GM18511 (cell line): ENCODE measurements around the gene PALM2AKAP2.

Source experiments
- ATAC-seq: cut with Tn5 transposase; IDR thresholded peaks from one replicate; pipeline ENCODE4 v1.9.1; 2021; ENCODE audit warnings: mild to moderate bottlenecking, moderate library complexity; ENCODE audit not compliant: unreplicated experiment

PALM2AKAP2 gene

GRCh38 chr9:109771087-109771486, 8.9 kb upstream of the PALM2AKAP2 start:
- no peak for ATAC-seq

- ATAC-seq = no peak
These were observed 8.0 kb upstream of the PALM2AKAP2 start for GRCh38 chr9:109771796-109772531.

GRCh38 chr9:109775516-109775915, 4.5 kb upstream of the PALM2AKAP2 start:
- ATAC-seq = no peak

- ATAC-seq = no peak
These were observed 3.6 kb upstream of the PALM2AKAP2 start for GRCh38 chr9:109776391-109776790.

GRCh38 chr9:109780453-109781033, 545 bp downstream of the PALM2AKAP2 start:
- no peak for ATAC-seq

GRCh38 chr9:109781086-109781485, 1.1 kb downstream of the PALM2AKAP2 start:
- ATAC-seq = no peak

- ATAC-seq = no peak
These were observed 1.7 kb downstream of the PALM2AKAP2 start for GRCh38 chr9:109781541-109782197.

- no peak for ATAC-seq
These were observed 7.7 kb downstream of the PALM2AKAP2 start for GRCh38 chr9:109787735-109788134.

- no peak for ATAC-seq
These were observed 9.6 kb downstream of the PALM2AKAP2 start for GRCh38 chr9:109789556-109789955.

GRCh38 chr9:109789971-109790370, 10.0 kb downstream of the PALM2AKAP2 start:
- ATAC-seq = no peak

- no peak for ATAC-seq
These were observed 11.1 kb downstream of the PALM2AKAP2 start for GRCh38 chr9:109791003-109791677.

GRCh38 chr9:109791747-109792146, 11.7 kb downstream of the PALM2AKAP2 start:
- ATAC-seq = no peak

GRCh38 chr9:109792951-109793546, 13.1 kb downstream of the PALM2AKAP2 start:
- no peak for ATAC-seq

- no peak for ATAC-seq
These were observed 13.9 kb downstream of the PALM2AKAP2 start for GRCh38 chr9:109793921-109794320.

- no peak for ATAC-seq
These were observed 14.5 kb downstream of the PALM2AKAP2 start for GRCh38 chr9:109794361-109795012.

GRCh38 chr9:109795613-109796012, 15.6 kb downstream of the PALM2AKAP2 start:
- no peak for ATAC-seq

- no peak for ATAC-seq
These were observed 16.1 kb downstream of the PALM2AKAP2 start for GRCh38 chr9:109796078-109796477.

- ATAC-seq = no peak
These were observed 17.0 kb downstream of the PALM2AKAP2 start for GRCh38 chr9:109797006-109797405.

GRCh38 chr9:109797509-109797908, 17.5 kb downstream of the PALM2AKAP2 start:
- ATAC-seq = no peak

GRCh38 chr9:109799141-109799540, 19.1 kb downstream of the PALM2AKAP2 start:
- no peak for ATAC-seq

GRCh38 chr9:109799792-109800191, 19.8 kb downstream of the PALM2AKAP2 start:
- no peak for ATAC-seq
